ENCODE measurements around the gene MAML3.

MAML3 gene

GRCh38 chr4:139915037-139915436 lies 238.9 kb downstream of the MAML3 start:
- DNase-seq: no peak

DNA sequence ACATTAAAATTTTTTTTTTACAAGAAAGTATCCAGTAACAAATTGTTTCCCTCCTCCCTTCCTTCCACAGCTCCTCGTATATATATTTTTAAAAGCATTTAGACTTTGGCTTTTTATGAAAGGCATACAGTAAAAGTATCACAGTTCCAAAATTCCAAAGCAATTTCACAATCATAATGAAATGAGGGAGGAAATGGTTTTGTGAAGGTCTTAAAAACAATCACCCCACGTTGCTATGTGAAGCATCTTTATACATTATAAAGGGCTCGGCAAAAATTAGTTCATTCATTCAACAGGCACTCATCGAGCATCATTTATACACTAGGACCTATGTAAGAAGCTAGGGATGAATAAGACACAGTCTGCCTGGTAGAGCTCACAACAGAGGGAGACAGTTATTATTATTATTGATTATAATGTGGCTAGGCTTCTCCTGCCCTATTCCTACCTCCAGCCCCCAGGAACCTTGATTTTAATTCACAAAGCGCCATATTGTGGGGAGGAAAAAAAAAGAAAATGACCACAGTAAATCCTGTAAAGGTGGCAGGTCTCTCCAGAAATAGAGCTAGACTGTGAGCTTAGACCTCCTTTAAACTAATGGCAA lies 239.9 kb downstream of the MAML3 start:
- DNase-seq: no peak

- no peak for DNase-seq
These were observed 240.5 kb downstream of the MAML3 start for GRCh38 chr4:139913398-139913990.

GRCh38 chr4:139912445-139912844 lies 241.5 kb downstream of the MAML3 start:
- DNase-seq: no peak

GRCh38 chr4:139910106-139910505 lies 243.9 kb downstream of the MAML3 start:
- no peak for DNase-seq

- no peak for DNase-seq
These were observed 245.1 kb downstream of the MAML3 start for GRCh38 chr4:139908636-139909437.

DNA sequence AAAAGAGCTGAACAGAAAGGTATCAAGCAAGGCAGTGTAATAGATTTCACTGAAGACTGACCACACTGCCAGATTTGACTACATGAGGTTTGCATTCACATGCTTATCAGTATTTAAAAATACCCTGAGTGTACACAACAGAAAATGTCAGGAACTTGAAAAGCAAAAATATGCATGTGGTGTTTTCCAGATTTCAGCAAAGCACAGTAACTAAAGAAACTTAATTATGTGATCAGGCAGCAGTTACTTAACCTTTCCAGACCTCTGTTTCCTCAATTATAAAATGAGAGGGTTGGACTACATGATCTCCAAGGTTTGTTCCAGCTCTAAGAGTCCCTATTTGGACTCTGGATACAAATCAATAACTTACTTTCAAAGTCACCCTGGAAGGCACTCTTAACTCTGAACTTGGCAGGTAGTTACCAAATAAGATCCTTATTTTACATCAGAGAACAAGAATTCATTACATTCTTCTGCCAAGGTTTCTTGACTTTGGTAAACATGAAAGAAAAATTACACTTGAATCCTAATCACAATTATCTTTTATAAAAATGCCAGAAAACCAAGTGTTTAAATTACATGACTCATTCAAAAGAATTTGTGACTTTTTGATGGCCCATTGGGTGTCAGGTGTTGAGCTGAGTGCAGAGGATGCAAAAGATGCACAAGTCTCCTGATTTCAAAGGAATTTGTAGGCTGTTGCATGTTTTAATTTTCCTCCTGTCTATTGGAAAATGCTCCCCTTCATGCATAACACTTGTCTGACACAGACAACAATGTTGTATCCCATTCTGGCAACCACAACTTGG lies 246.8 kb downstream of the MAML3 start:
- DNase-seq: no peak

GRCh38 chr4:139905489-139905888 lies 248.5 kb downstream of the MAML3 start:
- DNase-seq: no peak

DNA sequence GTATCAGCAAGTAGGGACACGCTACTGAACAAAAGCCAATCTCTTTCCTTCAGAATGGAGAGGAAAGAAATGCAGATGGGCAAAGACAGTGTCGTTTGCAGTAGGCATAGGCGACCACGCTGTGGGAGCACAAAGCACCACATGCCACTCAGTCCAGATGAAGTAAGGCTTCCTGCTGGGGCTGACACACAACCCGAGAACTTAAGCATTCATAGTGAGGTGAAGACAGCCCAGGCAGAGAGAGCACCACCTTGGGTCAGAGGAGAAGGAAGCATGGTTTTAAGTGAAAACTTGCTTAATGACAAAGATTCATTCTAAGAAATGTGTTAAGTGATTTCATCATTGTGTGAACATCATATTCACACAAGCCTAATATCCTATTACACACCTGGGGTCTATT lies 249.6 kb downstream of the MAML3 start:
- DNase-seq: no peak

DNA sequence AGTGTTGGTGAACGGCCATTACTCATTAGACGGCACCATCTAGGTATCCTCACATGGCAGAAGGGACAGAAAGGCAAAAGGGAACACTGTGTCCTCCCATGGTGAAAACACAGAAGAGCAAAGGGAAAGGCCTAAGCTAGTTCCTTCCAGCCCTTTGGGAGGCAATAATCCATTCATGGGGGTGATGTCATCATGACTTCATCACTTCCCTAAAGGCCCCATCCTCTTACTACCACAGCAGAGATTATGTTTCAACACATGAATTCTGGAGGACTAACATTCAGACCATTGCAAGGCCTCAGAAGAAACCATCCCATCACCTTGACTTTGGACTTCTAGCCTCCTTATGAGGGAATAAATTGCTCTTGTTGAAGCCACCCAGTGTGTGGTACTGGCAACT lies 250.1 kb downstream of the MAML3 start:
- DNase-seq: peak in 1 of 2 donors; percentile 8

GRCh38 chr4:139902321-139903320 lies 251.4 kb downstream of the MAML3 start:
- no peak for DNase-seq

DNA sequence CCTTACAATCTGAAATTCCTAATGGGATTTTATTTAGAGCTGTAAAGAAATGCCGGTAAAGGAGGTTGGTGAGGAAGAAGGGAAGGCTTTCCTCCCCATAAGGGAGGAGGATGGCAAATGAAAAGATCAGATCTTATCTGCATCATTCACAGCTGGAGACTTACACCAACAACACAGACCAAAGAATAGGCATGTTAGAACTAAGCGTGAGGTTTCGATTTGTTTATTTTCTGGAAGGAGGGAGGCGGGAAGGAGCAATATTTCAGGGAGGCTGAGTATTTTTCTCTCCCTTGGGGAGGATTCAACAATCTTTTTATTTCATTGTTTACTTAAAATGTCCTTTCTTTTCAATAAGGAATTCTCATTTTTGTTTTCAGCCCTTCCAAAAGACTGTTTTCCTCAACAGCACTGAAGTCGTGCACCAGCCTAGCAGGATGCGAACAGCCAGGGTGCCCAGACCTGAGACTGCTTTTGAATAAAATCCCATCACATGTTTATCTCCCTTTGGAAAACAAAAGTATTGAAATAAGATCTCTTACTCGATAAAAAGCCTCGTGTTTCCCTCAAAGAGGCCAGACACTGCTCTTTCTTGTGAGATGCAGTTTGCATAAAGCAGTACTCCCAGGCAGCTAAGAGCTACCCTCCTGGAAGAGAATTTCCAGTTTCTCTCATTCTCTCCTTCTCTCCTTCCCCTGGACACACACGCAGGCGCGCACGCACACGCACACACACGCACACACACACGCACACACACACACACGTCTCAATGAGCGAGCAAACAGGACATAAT lies 252.3 kb downstream of the MAML3 start:
- no peak for DNase-seq

- DNase-seq: no peak
These were observed 253.0 kb downstream of the MAML3 start for GRCh38 chr4:139900964-139901376.

DNA sequence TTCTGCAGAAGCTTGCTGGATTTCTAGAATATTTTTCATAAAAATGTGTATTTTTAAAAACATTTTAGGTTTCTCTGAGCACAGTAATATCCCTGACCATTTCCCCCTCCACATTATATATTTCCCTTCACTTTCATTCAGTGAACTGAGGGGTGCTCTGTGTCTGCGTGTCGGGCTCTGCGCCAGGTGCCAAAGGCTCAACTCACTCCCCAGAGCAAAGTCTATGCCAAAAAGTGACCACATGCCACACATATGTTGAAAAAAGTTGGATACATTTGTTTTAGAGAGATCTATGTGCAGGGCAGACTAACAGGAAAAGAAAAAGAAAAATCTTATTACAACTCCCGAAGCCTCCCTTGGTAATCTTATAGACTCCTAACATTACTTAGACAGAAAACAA lies 254.6 kb downstream of the MAML3 start:
- no peak for DNase-seq

DNA sequence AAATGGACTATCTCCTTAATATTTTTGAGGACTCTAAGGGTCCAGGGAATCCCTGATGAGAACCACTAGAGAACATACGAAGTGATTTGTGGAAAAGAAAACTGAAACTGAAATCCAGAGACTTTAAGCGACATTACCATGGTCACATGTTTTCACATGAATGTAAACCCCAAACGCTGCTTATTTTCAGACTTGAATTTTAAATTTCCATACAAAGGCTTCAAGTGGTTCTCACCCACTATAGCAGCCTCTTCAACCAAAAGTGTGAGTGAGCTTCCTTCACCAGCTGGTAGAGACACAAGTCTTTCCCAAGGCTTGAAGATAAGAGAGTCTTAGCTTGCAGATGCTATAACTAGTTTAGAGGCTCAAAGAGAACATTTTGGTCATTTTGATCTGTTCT lies 255.7 kb downstream of the MAML3 start:
- DNase-seq: no peak

- no peak for DNase-seq
These were observed 257.8 kb downstream of the MAML3 start for GRCh38 chr4:139896091-139896604.

DNA sequence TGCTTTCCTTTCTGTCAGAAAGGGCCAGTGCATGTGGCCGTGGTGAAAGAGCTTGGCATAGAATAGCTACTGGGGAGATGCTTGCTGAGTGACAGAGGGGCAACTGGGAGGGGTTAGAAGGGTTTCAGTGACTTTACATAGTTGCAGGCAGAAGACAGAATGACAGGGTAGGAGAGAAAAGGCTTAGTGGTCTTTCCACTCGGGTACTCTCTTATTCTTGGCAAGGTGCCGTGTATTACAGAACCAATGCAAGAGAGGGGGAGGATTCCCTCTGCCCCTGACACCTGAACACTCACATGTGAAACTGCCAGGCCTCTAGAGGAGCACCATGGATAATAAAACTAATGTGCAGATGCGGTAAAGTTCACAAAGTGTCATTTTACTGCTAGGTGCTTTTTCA lies 260.2 kb downstream of the MAML3 start:
- no peak for DNase-seq

GRCh38 chr4:139892973-139893736 lies 260.8 kb downstream of the MAML3 start:
- DNase-seq: no peak

DNA sequence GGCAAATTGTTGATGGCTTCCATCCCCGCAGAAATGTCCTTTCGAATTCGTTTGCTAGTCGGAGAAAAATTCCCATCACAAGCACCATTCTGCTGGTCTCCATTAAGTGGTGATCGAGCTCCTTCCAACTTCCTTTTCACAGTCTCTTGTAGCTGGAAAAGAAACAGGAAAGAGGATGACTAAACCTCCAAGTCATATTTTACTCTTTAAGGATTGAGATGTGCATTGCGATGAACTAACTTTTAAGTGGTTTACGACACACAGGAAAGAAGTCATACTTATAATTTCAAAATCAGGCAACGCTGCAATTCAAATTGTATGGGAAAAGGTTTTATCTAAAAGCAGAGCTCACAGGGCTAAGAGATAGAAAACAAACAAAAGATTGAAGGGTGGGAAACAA lies 263.2 kb downstream of the MAML3 start:
- DNase-seq: no peak

GRCh38 chr4:139889901-139890300 lies 264.1 kb downstream of the MAML3 start:
- DNase-seq: no peak

Measured in CD4-positive, alpha-beta T cell treated with Interleukin-1 beta for 1 hour (primary cell).